Heart right ventricle (tissue), 16 donors: ENCODE measurements around the gene CDKN2A. TPM values are rescaled to one million over a fixed set of nuclear protein-coding genes. Genes with fewer than 3 reads are reported as not detected.

Source experiments
- ATAC-seq, 8 donors: fragments of 200-7000 bp; cut with Tn5 transposase; one replicate each; pipeline ENCODE4 v1.9.1; 2020; ENCODE audit warnings: mild to moderate bottlenecking in 8 of 8, moderate library complexity in 8 of 8, moderate number of reproducible peaks in 1 of 8
- DNase-seq, 2 donors: peaks; one replicate each; pipeline ENCODE4 v3.0.0-alpha.2; 2020
- H3K27ac ChIP-seq, 10 donors: fragments of 200-600 bp; sonication (generic) in 2 of 10; one replicate each; pipeline versions ENCODE4 v1.5.0 to v1.8.0; 2020 to 2022; ENCODE audit warnings: mild to moderate bottlenecking in 3 of 10
- H3K27me3 ChIP-seq, 7 donors: fragments of 200-600 bp; one replicate each; pipeline ENCODE4 v1.8.0; 2021 to 2022; ENCODE audit warnings: mild to moderate bottlenecking in 2 of 7
- H3K36me3 ChIP-seq, 9 donors: fragments of 200-600 bp; sonication (generic) in 1 of 9; one replicate each; pipeline versions ENCODE4 v1.5.0 to v1.8.0; 2020 to 2022; ENCODE audit warnings: mild to moderate bottlenecking in 2 of 9
- H3K4me1 ChIP-seq, 9 donors: fragments of 200-600 bp; sonication (generic) in 1 of 9; one replicate each; pipeline versions ENCODE4 v1.5.0 to v1.8.0; 2020 to 2022; ENCODE audit warnings: mild to moderate bottlenecking in 4 of 9
- H3K4me3 ChIP-seq, 10 donors: fragments of 200-600 bp; sonication (generic) in 2 of 10; one replicate each; pipeline versions ENCODE4 v1.5.0 to v1.8.0; 2020 to 2022; ENCODE audit warnings: mild to moderate bottlenecking in 7 of 10, moderate library complexity in 2 of 10
- H3K9me3 ChIP-seq, 11 donors: fragments of 200-600 bp in 10 of 11; sonication (generic) in 2 of 11; one replicate each; pipeline versions ENCODE4 v1.5.0 to v1.8.0; 2013 to 2022; ENCODE audit warnings: mild to moderate bottlenecking in 2 of 11, control low read depth in 1 of 11, moderate library complexity in 1 of 11
- WGBS, 2 donors: extraction: QIAGEN DNeasy Blood & Tissue Kit; methylation state at CpG; one replicate each; pipeline ENCODE4 v1.1.7; 2013; ENCODE audit warnings: inconsistent platforms in 1 of 2; 5-methylcytosine and 5-hydroxymethylcytosine counted together
- intact Hi-C, 10 donors: fragments of 100-400 bp; cut with DNase I; formaldehyde crosslinking; loops; one replicate each; pipeline versions ENCODE4 v1.11.1 to v1.14.2; 2022
- polyA plus RNA-seq, 2 donors: library from polyadenylated mRNA; stranded (reverse); fragments of 200-250 nt; gene quantifications; one replicate each; pipeline ENCODE4 v1.2.3, GENCODE V29; 2013
- total RNA-seq, 10 donors: library from RNA; stranded (reverse); fragmentation: NEBNext Ultra II Directional in 3 of 10; extraction: Animal tissue kit (Norgen Biotek cat#: 25700) in 3 of 10; gene quantifications; one replicate each; pipeline versions ENCODE4 v1.2.1 to v1.2.4, GENCODE V29; 2021 to 2023
- TF ChIP-seq, protein P1 (sequence below), 9 donors: fragments of 200-600 bp; sonication (generic) in 2 of 9; IDR thresholded peaks; one replicate each; pipeline versions ENCODE4 v1.5.0 to v1.8.0; 2021 to 2022; ENCODE audit warnings: antibody characterized with exemption in 9 of 9, mild to moderate bottlenecking in 5 of 9, moderate library complexity in 1 of 9
- donor health status: Arrhythmogenic right ventricular cardiomyopathy.
- donor health status: ischemic (EF 13 %, LVEDD 7.1; RV severe dilation, severe dysfunction).
- donor health status: healthy with polysubstance abuse.
- donor health status: DM: no; HTN: yes; CAD: no.
- donor health status: DM: no; HTN: no; CAD: no.
- donor health status: ischemic (EF 25% LVEDD 6.9; RV normal size, moderate dysfunction).
- donor health status: ischemic (EF 25% LVEDD 5.7; RV mildly dilated, moderate dysfunction).
- donor health status: healthy.
- donor health status: DM: yes; HTN: yes; CAD: no.
- donor health status: Ischemic cardiomyopathy.
- donor health status: ischemic (EF 35%, LVEDD 5.7; RV mildly dilated, moderate dysfunction).
- donor health status: nonischemic (EF 11% LVEDD 7.7; RV severe dilation, severe dysfunction).
- donor health status: DM: yes; HTN: yes; CAD: no.
- donor health status: PGD.
- donor health status: ischemic (EF 29% LVEDD 5.4; RV normal size, mild dysfunction).
- donor health status: nonischemic (EF 23%, LVEDD 6.1; RV moderate dilation, normal function).

The CDKN2A gene
- total and polyA plus RNA-seq, 12 donors, result 0.03 to 1.9 (median 0.48) TPM; not detected in 5

DNA sequence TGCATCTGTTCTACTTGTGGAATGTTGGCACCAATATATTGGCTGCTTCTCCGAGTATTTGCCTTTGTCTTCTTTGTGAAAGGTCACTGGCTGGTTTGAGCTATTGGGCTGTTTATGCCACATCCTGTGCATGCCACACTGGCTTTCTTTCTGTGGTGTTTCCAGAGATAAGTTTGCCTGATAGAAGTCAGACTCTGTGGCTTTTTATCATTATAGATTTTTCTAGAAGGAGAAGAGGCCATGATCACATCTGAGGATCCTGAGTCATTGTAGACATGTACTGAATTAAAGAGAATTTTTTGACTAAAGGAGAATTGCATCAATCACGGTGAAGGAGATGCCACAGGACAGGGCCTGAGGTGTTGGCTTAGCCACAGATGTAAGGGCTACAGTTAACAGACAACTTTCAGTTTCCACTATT lies 41.4 kb upstream of the CDKN2A start:
- no peaks in the 10 kb centered on the region for H3K36me3 ChIP-seq
- no peak for DNase-seq
- TF ChIP-seq, protein P1, sequence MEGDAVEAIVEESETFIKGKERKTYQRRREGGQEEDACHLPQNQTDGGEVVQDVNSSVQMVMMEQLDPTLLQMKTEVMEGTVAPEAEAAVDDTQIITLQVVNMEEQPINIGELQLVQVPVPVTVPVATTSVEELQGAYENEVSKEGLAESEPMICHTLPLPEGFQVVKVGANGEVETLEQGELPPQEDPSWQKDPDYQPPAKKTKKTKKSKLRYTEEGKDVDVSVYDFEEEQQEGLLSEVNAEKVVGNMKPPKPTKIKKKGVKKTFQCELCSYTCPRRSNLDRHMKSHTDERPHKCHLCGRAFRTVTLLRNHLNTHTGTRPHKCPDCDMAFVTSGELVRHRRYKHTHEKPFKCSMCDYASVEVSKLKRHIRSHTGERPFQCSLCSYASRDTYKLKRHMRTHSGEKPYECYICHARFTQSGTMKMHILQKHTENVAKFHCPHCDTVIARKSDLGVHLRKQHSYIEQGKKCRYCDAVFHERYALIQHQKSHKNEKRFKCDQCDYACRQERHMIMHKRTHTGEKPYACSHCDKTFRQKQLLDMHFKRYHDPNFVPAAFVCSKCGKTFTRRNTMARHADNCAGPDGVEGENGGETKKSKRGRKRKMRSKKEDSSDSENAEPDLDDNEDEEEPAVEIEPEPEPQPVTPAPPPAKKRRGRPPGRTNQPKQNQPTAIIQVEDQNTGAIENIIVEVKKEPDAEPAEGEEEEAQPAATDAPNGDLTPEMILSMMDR (IDR thresholded peaks at IDR 0.05), result no peak
- ATAC-seq, result no peak
- 73 to 82% methylated on average over 2 of the region's 2 CpGs for WGBS, 2 donors
- intact Hi-C loops, result loop anchor here in 7 of 10 donors (5.0 to 10.0 kb wide), 4 partner anchors 199 to 223 kb away; no protein-coding TSS in a partner anchor
- no peak overlapping the region for H3K27ac ChIP-seq
- no peaks in the 10 kb centered on the region for H3K9me3 ChIP-seq
- no peak overlapping the region for H3K4me3 ChIP-seq
- no peaks in the 10 kb centered on the region for H3K27me3 ChIP-seq
- peaks cover 0 to 21% (median 0%) of the 10 kb centered on the region in 9 donors for H3K4me1 ChIP-seq

DNA sequence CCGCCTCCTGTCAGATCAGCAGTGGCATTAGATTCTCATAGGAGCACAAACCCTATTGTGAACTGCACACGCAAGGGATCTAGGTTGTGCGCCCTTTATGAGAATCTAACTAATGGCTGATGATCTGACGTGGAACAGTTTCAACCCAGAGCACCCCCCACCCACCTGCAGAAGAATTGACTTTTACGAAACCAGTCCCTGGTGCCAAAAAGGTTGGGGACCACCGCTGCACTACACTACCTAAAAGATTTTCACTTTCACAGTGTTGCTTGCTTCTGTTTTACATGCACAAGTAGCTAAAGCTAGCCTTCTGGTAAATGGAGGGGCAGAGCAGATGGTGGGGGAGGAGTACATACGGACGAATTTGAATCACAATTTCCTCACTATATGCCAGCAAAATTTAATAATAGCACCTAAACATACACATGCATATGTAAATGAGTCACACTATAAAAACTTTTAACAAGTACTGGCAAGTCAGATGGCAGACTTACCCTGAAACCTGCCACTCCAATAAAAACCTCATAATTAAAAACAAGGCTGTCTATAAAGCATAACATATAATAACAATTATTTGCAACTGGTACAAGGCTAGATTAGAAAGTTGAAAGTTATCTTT lies 38.9 kb upstream of the CDKN2A start:
- no peaks in the 10 kb centered on the region for H3K27me3 ChIP-seq
- no peak overlapping the region for H3K4me3 ChIP-seq
- no peaks in the 10 kb centered on the region for H3K36me3 ChIP-seq
- intact Hi-C loops, result loop anchor here in 6 of 10 donors (10.0 kb wide), 2 partner anchors 202 to 218 kb away; no protein-coding TSS in a partner anchor
- WGBS, 2 donors, result 72 to 86% methylated on average over 8 of the region's 8 CpGs
- DNase-seq, result no peak
- no peak overlapping the region for H3K27ac ChIP-seq
- TF ChIP-seq, protein P1 (IDR thresholded peaks at IDR 0.05), result no peak
- no peak for ATAC-seq
- H3K4me1 ChIP-seq, result peaks cover 0 to 25% (median 0%) of the 10 kb centered on the region in 9 donors
- no peaks in the 10 kb centered on the region for H3K9me3 ChIP-seq

- TF ChIP-seq, protein P1 (IDR thresholded peaks at IDR 0.05), result no peak
- WGBS, 2 donors, result 74 to 79% methylated on average over 4 of the region's 4 CpGs
- Histone ChIP-seq H3K9me3 (no peaks in the 10 kb centered on the region), H3K27ac (no peak overlapping the region), H3K4me3 (no peak overlapping the region), H3K4me1 (peaks cover 0 to 16% (median 0%) of the 10 kb centered on the region in 9 donors), H3K27me3 (no peaks in the 10 kb centered on the region), H3K36me3 (no peaks in the 10 kb centered on the region)
- DNase-seq (no peak), ATAC-seq (no peak)
- intact Hi-C loops, result loop anchor here in 6 of 10 donors (10.0 kb wide), 2 partner anchors 203 to 217 kb away; no protein-coding TSS in a partner anchor
These were observed 37.6 kb upstream of the CDKN2A start for GRCh38 chr9:22031655-22032411.

- Histone ChIP-seq H3K36me3 (no peaks in the 10 kb centered on the region), H3K4me3 (no peak overlapping the region), H3K9me3 (no peaks in the 10 kb centered on the region), H3K27ac (peak overlapping the region in 1 of 10 donors; percentile 45), H3K4me1 (peaks cover 0 to 16% (median 0%) of the 10 kb centered on the region in 9 donors), H3K27me3 (no peaks in the 10 kb centered on the region)
- DNase-seq, result no peak
- intact Hi-C loops, result loop anchor here in 6 of 10 donors (10.0 kb wide), 2 partner anchors 205 to 215 kb away; no protein-coding TSS in a partner anchor
- 44 to 55% methylated on average over 1 of the region's 1 CpG for WGBS, 2 donors
- TF ChIP-seq, protein P1 (IDR thresholded peaks at IDR 0.05), result no peak
- peak in 3 of 8 donors; percentile 22 to 74 (median 53) for ATAC-seq
These were observed 36.0 kb upstream of the CDKN2A start for GRCh38 chr9:22030101-22030598.
